SK-N-SH (cell line): ENCODE results near the gene INTS6. TPM values are rescaled to one million over a fixed set of nuclear protein-coding genes. Genes with fewer than 3 reads are reported as not detected.

Experiments used
- CTCF ChIA-PET: fragments of 300-600, 350-600 bp; formaldehyde crosslinking; extraction: SDS; loops from one replicate; lab custom pipeline; 2021; lab: Yijun Ruan, JAX
- POLR2A ChIA-PET: fragments of 350-600 bp; sonication (Branson Sonifier 250); formaldehyde crosslinking; extraction: SDS; loops from one replicate; lab custom pipeline; 2020; ENCODE audit warnings: antibody characterized with exemption, inconsistent platforms; lab: Yijun Ruan, JAX
- DNase-seq: peaks from one replicate; pipeline ENCODE4 v3.0.0; 2012
- H2AFZ ChIP-seq: fragments of 200-600 bp; sonication (generic); 2 replicates; pipeline ENCODE4 v1.8.1; 2016; ENCODE audit warnings: antibody characterized with exemption, mild to moderate bottlenecking, low read depth
- H3F3A ChIP-seq: fragments of 200-600 bp; sonication (generic); replicated peaks from 2 replicates; pipeline ENCODE3; 2016; ENCODE audit warnings: antibody characterized with exemption, mild to moderate bottlenecking; ENCODE audit not compliant: insufficient read depth
- H3K27ac ChIP-seq, 2 experiments: fragments of 200-500 bp in 1 of 2; fragments of 200-600 bp in 1 of 2; sonication (Bioruptor generic) in 1 of 2; sonication (generic), shearing (Covaris generic) in 1 of 2; 2 replicates each; pipeline versions ENCODE4 v1.5.1 to v1.6.1; 2014 to 2016; ENCODE audit warnings: low read depth in 2 of 2, inconsistent platforms in 1 of 2, low read length in 1 of 2, mild to moderate bottlenecking in 1 of 2, mixed read lengths in 1 of 2
- H3K27me3 ChIP-seq: fragments of 200-600 bp; sonication (generic), shearing (Covaris generic); 2 replicates; pipeline ENCODE4 v1.6.1; 2016; ENCODE audit warnings: mixed run types; ENCODE audit not compliant: insufficient read depth
- H3K36me3 ChIP-seq, 2 experiments: fragments of 200-500 bp in 1 of 2; fragments of 200-600 bp in 1 of 2; sonication (Bioruptor generic) in 1 of 2; sonication (generic) in 1 of 2; replicated peaks in 1 of 2; 2 replicates each; pipeline versions ENCODE3 to v1.5.1; 2014 to 2016; ENCODE audit warnings: low read length in 1 of 2, mild to moderate bottlenecking in 1 of 2; ENCODE audit not compliant: insufficient read depth in 2 of 2, control insufficient read depth in 1 of 2
- H3K4me1 ChIP-seq, 2 experiments: fragments of 200-500 bp in 1 of 2; fragments of 200-600 bp in 1 of 2; sonication (Bioruptor generic) in 1 of 2; sonication (generic), shearing (Covaris generic) in 1 of 2; 2 replicates each; pipeline versions ENCODE4 v1.5.1 to v1.6.1; 2014 to 2016; ENCODE audit warnings: low read depth in 1 of 2, low read length in 1 of 2, mixed run types in 1 of 2; ENCODE audit not compliant: insufficient read depth in 2 of 2, control insufficient read depth in 1 of 2
- H3K4me2 ChIP-seq: fragments of 200-600 bp; sonication (generic), shearing (Covaris generic); 2 replicates; pipeline ENCODE4 v1.6.1; 2017; ENCODE audit warnings: mixed run types
- H3K4me3 ChIP-seq, 2 experiments: fragments of 200-500 bp in 1 of 2; fragments of 200-600 bp in 1 of 2; sonication (Bioruptor generic) in 1 of 2; sonication (generic), shearing (Covaris generic) in 1 of 2; 2 replicates each; pipeline versions ENCODE4 v1.5.1 to v1.8.1; 2014 to 2016; ENCODE audit warnings: low read depth in 2 of 2, inconsistent platforms in 1 of 2, low read length in 1 of 2, mild to moderate bottlenecking in 1 of 2, mixed read lengths in 1 of 2, moderate library complexity in 1 of 2
- H3K79me2 ChIP-seq: fragments of 200-600 bp; sonication (generic); 2 replicates; pipeline ENCODE4 v1.8.1; 2017; ENCODE audit warnings: mild to moderate bottlenecking; ENCODE audit not compliant: insufficient read depth
- H3K9ac ChIP-seq: fragments of 200-600 bp; sonication (generic); 2 replicates; pipeline ENCODE4 v1.6.1; 2017; ENCODE audit warnings: mixed run types
- H3K9me2 ChIP-seq: fragments of 200-600 bp; sonication (generic); 2 replicates; pipeline ENCODE4 v1.6.1; 2017; ENCODE audit warnings: mixed run types
- H3K9me3 ChIP-seq: fragments of 200-600 bp; sonication (generic); 2 replicates; pipeline ENCODE4 v1.6.1; 2017; ENCODE audit warnings: mixed run types, mild to moderate bottlenecking, moderate library complexity
- H4K20me1 ChIP-seq: fragments of 200-600 bp; sonication (generic); 2 replicates; pipeline ENCODE4 v1.6.1; 2017; ENCODE audit warnings: mild to moderate bottlenecking, mixed run types; ENCODE audit not compliant: insufficient read depth
- CHD2 ChIP-seq: fragments of 150-350 bp; IDR thresholded peaks from 2 replicates; pipeline ENCODE4 v1.6.1; 2018; ENCODE audit warnings: low read length; ENCODE audit not compliant: partially characterized antibody
- ELF1 ChIP-seq: IDR thresholded peaks from 2 replicates; pipeline ENCODE4 v1.4.0; 2012
- EP300 ChIP-seq, 2 experiments: IDR thresholded peaks; 2 replicates each; pipeline versions ENCODE4 v1.4.0 to v1.6.1; 2012; ENCODE audit warnings: borderline replicate concordance in 1 of 2, low read depth in 1 of 2, low read length in 1 of 2
- EZH2phosphoT487 ChIP-seq: fragments of 200-600 bp; sonication (generic); IDR thresholded peaks from 2 replicates; pipeline ENCODE4 v1.6.1; 2017; ENCODE audit warnings: low read depth, mixed run types, mild to moderate bottlenecking, antibody characterized with exemption, moderate library complexity, borderline replicate concordance
- FOSL2 ChIP-seq: IDR thresholded peaks from 2 replicates; pipeline ENCODE4 v1.4.0; 2012; ENCODE audit warnings: low read depth, mild to moderate bottlenecking, moderate library complexity, borderline replicate concordance
- GABPA ChIP-seq: IDR thresholded peaks from 2 replicates; pipeline ENCODE4 v1.4.0; 2012; ENCODE audit warnings: low read depth, mild to moderate bottlenecking
- GATA2 ChIP-seq: sonication (generic); formaldehyde crosslinking; IDR thresholded peaks from 2 replicates; pipeline ENCODE4 v1.5.0; 2020; ENCODE audit warnings: mild to moderate bottlenecking, missing genetic modification reagents
- IRF3 ChIP-seq: fragments of 150-350 bp; IDR thresholded peaks from 2 replicates; pipeline ENCODE4 v1.6.1; 2016; ENCODE audit warnings: mild to moderate bottlenecking, low read depth, low read length
- JUND ChIP-seq: IDR thresholded peaks from 2 replicates; pipeline ENCODE4 v1.4.0; 2012
- MAX ChIP-seq: IDR thresholded peaks from 2 replicates; pipeline ENCODE4 v1.4.0; 2012; ENCODE audit warnings: low read depth
- MEF2A ChIP-seq: IDR thresholded peaks from 2 replicates; pipeline ENCODE4 v1.4.0; 2012; ENCODE audit warnings: low read depth, borderline replicate concordance
- MXI1 ChIP-seq: IDR thresholded peaks from 2 replicates; pipeline ENCODE4 v1.6.1; 2012; ENCODE audit warnings: mild to moderate bottlenecking, low read depth, low read length, improper control_type of control experiment
- NFIC ChIP-seq: IDR thresholded peaks from 2 replicates; pipeline ENCODE4 v1.4.0; 2012; ENCODE audit warnings: borderline replicate concordance
- POLR2AphosphoS5 ChIP-seq: IDR thresholded peaks from 2 replicates; pipeline ENCODE4 v1.6.1; 2012; ENCODE audit warnings: low read depth, low read length
- RAD21 ChIP-seq: IDR thresholded peaks from 2 replicates; pipeline ENCODE4 v1.6.1; 2012; ENCODE audit warnings: mild to moderate bottlenecking, low read length
- RCOR1 ChIP-seq: fragments of 150-350 bp; IDR thresholded peaks from 2 replicates; pipeline ENCODE4 v1.6.1; 2017; ENCODE audit warnings: antibody characterized with exemption, low read length
- RFX5 ChIP-seq: IDR thresholded peaks from 2 replicates; pipeline ENCODE4 v1.6.1; 2012; ENCODE audit warnings: mild to moderate bottlenecking, improper control_type of control experiment, low read length
- RXRA ChIP-seq: IDR thresholded peaks from 2 replicates; pipeline ENCODE4 v1.4.0; 2012; ENCODE audit warnings: low read depth, mild to moderate bottlenecking, borderline replicate concordance
- TCF12 ChIP-seq: IDR thresholded peaks from 2 replicates; pipeline ENCODE4 v1.4.0; 2012
- USF2 ChIP-seq: fragments of 150-350 bp; IDR thresholded peaks from 2 replicates; pipeline ENCODE4 v1.6.1; 2017; ENCODE audit warnings: antibody characterized with exemption, low read length, low read depth, borderline replicate concordance
- YY1 ChIP-seq: IDR thresholded peaks from 2 replicates; pipeline ENCODE4 v1.4.0; 2012; ENCODE audit warnings: low read depth, mild to moderate bottlenecking
- WGBS: methylation state at CpG from one replicate; pipeline ENCODE4 v1.1.6; 2017; ENCODE audit warnings: low lambda C conversion rate; 5-methylcytosine and 5-hydroxymethylcytosine counted together
- polyA plus RNA-seq, 3 experiments: library from polyadenylated mRNA; depleted of rRNA; stranded (reverse); fragments of >200 nt; gene quantifications; 2 replicates each; pipeline ENCODE4 v1.2.3, GENCODE V29; 2012
- TF ChIP-seq, protein P1 (sequence below): IDR thresholded peaks from 2 replicates; pipeline ENCODE4 v1.6.1; 2012; ENCODE audit warnings: mild to moderate bottlenecking, low read depth, low read length, moderate library complexity
- TF ChIP-seq, protein P2 (sequence below): IDR thresholded peaks from 2 replicates; pipeline ENCODE4 v1.4.0; 2012; ENCODE audit warnings: low read depth, borderline replicate concordance
- TF ChIP-seq, protein P3 (sequence below): IDR thresholded peaks from 2 replicates; pipeline ENCODE4; 2012

INTS6 gene
- polyA plus RNA-seq, 1 of the 3 experiments (the other 2 are of a cell fraction), result 7.7 TPM

GRCh38 chr13:51342706-51343105, 110.1 kb downstream of the INTS6 start:
- no peaks in the 10 kb centered on the region for H3K36me3 ChIP-seq
- TF ChIP-seq TCF12 (0 out of 2 replicates have a peak, but pooled peaks have one; percentile 30), NFIC (no peak), ELF1 (no peak), USF2 (no peak), FOSL2 (peak; percentile 62; the same call in 1 of the 2 replicates), RXRA (no peak), MEF2A (no peak), YY1 (no peak), POLR2AphosphoS5 (no peak), RAD21 (no peak), MAX (no peak), GATA2 (no peak), CHD2 (no peak), IRF3 (no peak), MXI1 (no peak), RCOR1 (no peak), JUND (peak; percentile 36; the same call in 1 of the 2 replicates), EP300 (IDR thresholded peaks at IDR 0.05; ENCODE audit: borderline replicate concordance in 1 of 2, low read depth in 1 of 2, low read length in 1 of 2) (no peak), GABPA (no peak), RFX5 (no peak), EZH2phosphoT487 (no peak)
- TF ChIP-seq, protein P1, sequence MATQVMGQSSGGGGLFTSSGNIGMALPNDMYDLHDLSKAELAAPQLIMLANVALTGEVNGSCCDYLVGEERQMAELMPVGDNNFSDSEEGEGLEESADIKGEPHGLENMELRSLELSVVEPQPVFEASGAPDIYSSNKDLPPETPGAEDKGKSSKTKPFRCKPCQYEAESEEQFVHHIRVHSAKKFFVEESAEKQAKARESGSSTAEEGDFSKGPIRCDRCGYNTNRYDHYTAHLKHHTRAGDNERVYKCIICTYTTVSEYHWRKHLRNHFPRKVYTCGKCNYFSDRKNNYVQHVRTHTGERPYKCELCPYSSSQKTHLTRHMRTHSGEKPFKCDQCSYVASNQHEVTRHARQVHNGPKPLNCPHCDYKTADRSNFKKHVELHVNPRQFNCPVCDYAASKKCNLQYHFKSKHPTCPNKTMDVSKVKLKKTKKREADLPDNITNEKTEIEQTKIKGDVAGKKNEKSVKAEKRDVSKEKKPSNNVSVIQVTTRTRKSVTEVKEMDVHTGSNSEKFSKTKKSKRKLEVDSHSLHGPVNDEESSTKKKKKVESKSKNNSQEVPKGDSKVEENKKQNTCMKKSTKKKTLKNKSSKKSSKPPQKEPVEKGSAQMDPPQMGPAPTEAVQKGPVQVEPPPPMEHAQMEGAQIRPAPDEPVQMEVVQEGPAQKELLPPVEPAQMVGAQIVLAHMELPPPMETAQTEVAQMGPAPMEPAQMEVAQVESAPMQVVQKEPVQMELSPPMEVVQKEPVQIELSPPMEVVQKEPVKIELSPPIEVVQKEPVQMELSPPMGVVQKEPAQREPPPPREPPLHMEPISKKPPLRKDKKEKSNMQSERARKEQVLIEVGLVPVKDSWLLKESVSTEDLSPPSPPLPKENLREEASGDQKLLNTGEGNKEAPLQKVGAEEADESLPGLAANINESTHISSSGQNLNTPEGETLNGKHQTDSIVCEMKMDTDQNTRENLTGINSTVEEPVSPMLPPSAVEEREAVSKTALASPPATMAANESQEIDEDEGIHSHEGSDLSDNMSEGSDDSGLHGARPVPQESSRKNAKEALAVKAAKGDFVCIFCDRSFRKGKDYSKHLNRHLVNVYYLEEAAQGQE, result no peak
- TF ChIP-seq, protein P2, sequence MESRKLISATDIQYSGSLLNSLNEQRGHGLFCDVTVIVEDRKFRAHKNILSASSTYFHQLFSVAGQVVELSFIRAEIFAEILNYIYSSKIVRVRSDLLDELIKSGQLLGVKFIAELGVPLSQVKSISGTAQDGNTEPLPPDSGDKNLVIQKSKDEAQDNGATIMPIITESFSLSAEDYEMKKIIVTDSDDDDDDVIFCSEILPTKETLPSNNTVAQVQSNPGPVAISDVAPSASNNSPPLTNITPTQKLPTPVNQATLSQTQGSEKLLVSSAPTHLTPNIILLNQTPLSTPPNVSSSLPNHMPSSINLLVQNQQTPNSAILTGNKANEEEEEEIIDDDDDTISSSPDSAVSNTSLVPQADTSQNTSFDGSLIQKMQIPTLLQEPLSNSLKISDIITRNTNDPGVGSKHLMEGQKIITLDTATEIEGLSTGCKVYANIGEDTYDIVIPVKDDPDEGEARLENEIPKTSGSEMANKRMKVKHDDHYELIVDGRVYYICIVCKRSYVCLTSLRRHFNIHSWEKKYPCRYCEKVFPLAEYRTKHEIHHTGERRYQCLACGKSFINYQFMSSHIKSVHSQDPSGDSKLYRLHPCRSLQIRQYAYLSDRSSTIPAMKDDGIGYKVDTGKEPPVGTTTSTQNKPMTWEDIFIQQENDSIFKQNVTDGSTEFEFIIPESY, result no peak
- TF ChIP-seq, protein P3, sequence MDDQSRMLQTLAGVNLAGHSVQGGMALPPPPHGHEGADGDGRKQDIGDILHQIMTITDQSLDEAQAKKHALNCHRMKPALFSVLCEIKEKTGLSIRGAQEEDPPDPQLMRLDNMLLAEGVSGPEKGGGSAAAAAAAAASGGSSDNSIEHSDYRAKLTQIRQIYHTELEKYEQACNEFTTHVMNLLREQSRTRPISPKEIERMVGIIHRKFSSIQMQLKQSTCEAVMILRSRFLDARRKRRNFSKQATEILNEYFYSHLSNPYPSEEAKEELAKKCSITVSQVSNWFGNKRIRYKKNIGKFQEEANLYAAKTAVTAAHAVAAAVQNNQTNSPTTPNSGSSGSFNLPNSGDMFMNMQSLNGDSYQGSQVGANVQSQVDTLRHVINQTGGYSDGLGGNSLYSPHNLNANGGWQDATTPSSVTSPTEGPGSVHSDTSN, result no peak
- H3K27me3 ChIP-seq, result no peaks in the 10 kb centered on the region
- H3K79me2 ChIP-seq, result no peaks in the 10 kb centered on the region
- no peaks in the 10 kb centered on the region for H3K9me3 ChIP-seq
- no peak for DNase-seq
- no peak overlapping the region for H2AFZ ChIP-seq
- H3K4me1 ChIP-seq, result peaks cover 4 to 10% of the 10 kb centered on the region in 2 experiments; a peak in 1 of 4 replicates
- no peak overlapping the region for H3K9ac ChIP-seq
- ChIA-PET CTCF (no interaction called here), POLR2A (no interaction called here)
- no peak overlapping the region for H3K4me3 ChIP-seq
- WGBS, result 7% methylated on average over 2 of the region's 4 CpGs
- no peaks in the 10 kb centered on the region for H3K9me2 ChIP-seq
- H3F3A ChIP-seq, result no peaks in the 10 kb centered on the region
- no peaks in the 10 kb centered on the region for H4K20me1 ChIP-seq
- peak overlapping the region; percentile 10; the same call in 1 of the 2 replicates for H3K4me2 ChIP-seq
- peak overlapping the region in 1 of 2 experiments; percentile 34; a peak in 2 of 4 replicates for H3K27ac ChIP-seq
